ENCODE results near the gene ADAMTS9.
A peak's percentile ranks its signal among the peaks of the same experiment; 100 is the strongest.

The ADAMTS9 gene

DNA sequence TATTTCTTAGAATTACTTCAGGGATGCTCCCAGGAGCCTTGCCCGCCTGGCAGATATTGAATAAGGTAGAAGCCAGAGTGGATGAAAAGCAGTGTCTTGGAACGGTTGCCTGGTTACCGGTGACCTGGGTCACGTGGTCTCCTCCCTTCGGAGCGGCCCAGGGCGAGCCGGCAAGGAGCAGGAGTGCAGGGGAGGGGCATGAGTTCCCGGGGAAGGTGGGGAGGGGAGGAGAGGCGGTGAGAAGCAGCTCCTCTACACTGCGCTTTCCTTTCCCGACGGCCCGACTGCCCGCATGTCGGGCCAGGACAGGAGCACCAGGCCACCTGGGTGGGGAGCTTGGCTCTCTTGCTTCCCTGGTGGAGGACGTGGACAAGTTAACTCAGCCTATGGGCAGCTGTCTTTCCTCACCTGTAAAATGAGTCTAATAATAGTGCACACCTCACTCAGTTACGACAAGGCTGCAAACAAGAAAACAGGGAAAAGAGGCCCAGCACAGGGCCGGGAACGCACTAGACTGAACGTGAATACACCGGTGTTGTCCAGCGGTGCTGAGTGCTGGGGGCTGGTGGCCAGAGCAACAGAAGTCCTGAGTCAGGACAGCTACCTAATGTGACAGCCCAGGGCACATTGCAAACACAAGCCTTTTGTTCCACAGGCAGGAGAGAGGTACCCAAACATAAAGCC is 198.3 kb downstream of the ADAMTS9 start:
- TF ChIP-seq JUND (IDR thresholded peaks at IDR 0.05; ENCODE audit: low read depth): no peak
- DNase-seq (ENCODE audit: low read depth in 1 of 2, low spot score in 1 of 2): no peak
- in situ Hi-C loops (cut with HindIII; ENCODE audit: low pct_unique_long_range_greater_than_20kb, low sequenced_read_pairs): no loop called here

DNA sequence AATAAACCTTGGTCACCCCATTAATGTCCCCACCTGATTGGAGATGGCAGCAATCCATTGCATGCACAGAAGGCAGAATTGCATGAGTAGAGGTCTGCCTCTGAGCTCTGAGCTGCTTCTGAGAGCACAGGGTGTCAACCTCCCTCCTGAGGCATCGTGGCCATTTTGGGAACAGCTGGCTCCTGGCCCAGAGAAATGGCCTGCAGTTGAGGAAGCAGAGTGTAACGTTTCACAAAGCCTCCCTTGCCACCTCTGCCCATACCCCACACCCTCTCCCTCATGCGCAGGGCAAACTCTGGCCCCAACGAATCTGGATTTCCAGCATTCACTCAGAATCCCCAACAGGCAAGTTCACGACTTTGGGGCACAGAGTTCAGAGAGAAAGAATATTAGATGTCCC is 198.9 kb downstream of the ADAMTS9 start:
- in situ Hi-C loops (cut with HindIII; ENCODE audit: low pct_unique_long_range_greater_than_20kb, low sequenced_read_pairs): no loop called here
- no peak for TF ChIP-seq JUND (IDR thresholded peaks at IDR 0.05; ENCODE audit: low read depth)
- DNase-seq (ENCODE audit: low read depth in 1 of 2, low spot score in 1 of 2): no peak

- DNase-seq (ENCODE audit: low read depth in 1 of 2, low spot score in 1 of 2): peak; percentile 21 to 81
- no peak for TF ChIP-seq JUND (IDR thresholded peaks at IDR 0.05; ENCODE audit: low read depth)
- in situ Hi-C loops (cut with HindIII; ENCODE audit: low pct_unique_long_range_greater_than_20kb, low sequenced_read_pairs): no loop called here
Measured at GRCh38 chr3:64484289-64484992, 203.4 kb downstream of the ADAMTS9 start.

DNA sequence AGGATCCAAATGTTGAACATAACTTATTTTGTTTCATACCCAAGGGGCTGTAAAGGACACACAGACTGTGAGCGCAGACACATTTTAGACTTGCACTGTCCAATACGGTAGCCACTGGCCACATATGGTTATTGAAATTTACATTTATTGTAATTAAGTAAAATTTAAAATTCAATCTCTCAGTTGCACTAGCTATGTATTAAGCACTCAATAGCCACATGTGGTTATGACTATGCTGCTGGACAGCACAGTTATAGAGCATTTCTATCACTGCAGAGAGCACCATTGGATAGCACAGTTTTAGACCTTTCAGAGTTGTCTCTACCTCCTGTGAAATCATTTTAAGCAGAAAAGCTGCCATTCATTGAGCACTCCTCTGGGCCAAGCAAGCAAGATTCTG is 204.3 kb downstream of the ADAMTS9 start:
- in situ Hi-C loops (cut with HindIII; ENCODE audit: low pct_unique_long_range_greater_than_20kb, low sequenced_read_pairs): no loop called here
- no peak for DNase-seq (ENCODE audit: low read depth in 1 of 2, low spot score in 1 of 2)
- TF ChIP-seq JUND (IDR thresholded peaks at IDR 0.05; ENCODE audit: low read depth): no peak

GRCh38 chr3:64475037-64475436 is 212.8 kb downstream of the ADAMTS9 start:
- DNase-seq (ENCODE audit: low read depth in 1 of 2, low spot score in 1 of 2): no peak
- in situ Hi-C loops (cut with HindIII; ENCODE audit: low pct_unique_long_range_greater_than_20kb, low sequenced_read_pairs): no loop called here
- no peak for TF ChIP-seq JUND (IDR thresholded peaks at IDR 0.05; ENCODE audit: low read depth)

- in situ Hi-C loops (cut with HindIII; ENCODE audit: low pct_unique_long_range_greater_than_20kb, low sequenced_read_pairs): no loop called here
- DNase-seq (ENCODE audit: low read depth in 1 of 2, low spot score in 1 of 2): no peak
- no peak for TF ChIP-seq JUND (IDR thresholded peaks at IDR 0.05; ENCODE audit: low read depth)
Measured at GRCh38 chr3:64473466-64473865, 214.3 kb downstream of the ADAMTS9 start.

DNA sequence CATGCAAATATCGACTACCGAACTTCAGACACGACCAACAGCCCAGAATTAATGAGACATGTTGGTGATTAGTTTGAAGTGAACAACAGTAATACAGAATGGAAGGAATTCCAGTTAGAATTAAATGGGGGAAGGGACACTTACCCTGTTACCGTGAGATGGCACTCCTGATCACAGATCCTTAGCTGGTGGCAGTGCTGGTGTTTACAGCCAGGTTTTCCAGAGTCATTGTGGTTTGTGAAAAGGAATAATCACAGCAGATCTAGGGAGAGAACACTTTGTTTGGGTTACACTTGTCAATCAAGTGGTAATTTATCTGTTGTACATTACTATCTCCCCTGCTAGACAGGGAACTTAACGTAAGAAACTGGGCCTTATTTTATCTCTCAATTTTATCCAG is 217.4 kb downstream of the ADAMTS9 start:
- in situ Hi-C loops (cut with HindIII; ENCODE audit: low pct_unique_long_range_greater_than_20kb, low sequenced_read_pairs): no loop called here
- no peak for TF ChIP-seq JUND (IDR thresholded peaks at IDR 0.05; ENCODE audit: low read depth)
- no peak for DNase-seq (ENCODE audit: low read depth in 1 of 2, low spot score in 1 of 2)

- no peak for TF ChIP-seq JUND (IDR thresholded peaks at IDR 0.05; ENCODE audit: low read depth)
- DNase-seq (ENCODE audit: low read depth in 1 of 2, low spot score in 1 of 2): no peak
- in situ Hi-C loops (cut with HindIII; ENCODE audit: low pct_unique_long_range_greater_than_20kb, low sequenced_read_pairs): no loop called here
Measured at GRCh38 chr3:64467255-64467944, 220.4 kb downstream of the ADAMTS9 start.

Measured in T47D (cell line).